Measurements from ENCODE around the gene CCDC86. TPM values are rescaled to one million over a fixed set of nuclear protein-coding genes. Genes with fewer than 3 reads are reported as not detected.

Gene CCDC86
- total and polyA plus RNA-seq, 9 of the 15 experiments (the other 6 are each of a cell fraction or from before 2014, with no cell fraction given) = 4.6 to 102 (median 25.2) TPM

DNA sequence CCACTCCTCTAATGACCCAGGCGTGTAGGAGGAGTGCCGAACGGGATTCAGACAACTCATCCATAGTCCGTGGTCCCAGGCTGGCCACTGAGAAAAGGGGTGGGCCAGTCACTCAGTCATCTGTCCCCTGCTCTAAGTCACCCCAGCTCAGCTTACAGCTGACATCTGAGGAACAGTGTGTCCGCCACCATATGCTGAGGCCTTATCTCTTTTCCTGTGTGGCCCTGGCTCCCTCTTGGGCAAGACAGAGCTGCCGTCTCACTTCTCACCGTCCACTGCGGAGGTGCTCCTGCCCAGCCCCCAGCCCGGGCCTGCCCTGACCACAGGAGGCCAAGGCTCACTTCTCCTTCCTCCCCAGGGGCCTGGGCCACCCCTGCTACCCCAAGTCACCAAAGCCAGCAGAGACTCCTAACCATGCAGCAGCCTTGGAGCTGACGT is 6.8 kb downstream of the CCDC86 start (continued):
- TF ChIP-seq, protein P1, sequence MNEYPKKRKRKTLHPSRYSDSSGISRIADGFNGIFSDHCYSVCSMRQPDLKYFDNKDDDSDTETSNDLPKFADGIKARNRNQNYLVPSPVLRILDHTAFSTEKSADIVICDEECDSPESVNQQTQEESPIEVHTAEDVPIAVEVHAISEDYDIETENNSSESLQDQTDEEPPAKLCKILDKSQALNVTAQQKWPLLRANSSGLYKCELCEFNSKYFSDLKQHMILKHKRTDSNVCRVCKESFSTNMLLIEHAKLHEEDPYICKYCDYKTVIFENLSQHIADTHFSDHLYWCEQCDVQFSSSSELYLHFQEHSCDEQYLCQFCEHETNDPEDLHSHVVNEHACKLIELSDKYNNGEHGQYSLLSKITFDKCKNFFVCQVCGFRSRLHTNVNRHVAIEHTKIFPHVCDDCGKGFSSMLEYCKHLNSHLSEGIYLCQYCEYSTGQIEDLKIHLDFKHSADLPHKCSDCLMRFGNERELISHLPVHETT (CRISPR knock-in tag; conservative IDR thresholded peaks at IDR 0.05 in 1 of 2, IDR thresholded peaks at IDR 0.05 in 1 of 2) = peak in 1 of 2 experiments; percentile 66; a peak in 1 of 4 replicates
- no peak for TF ChIP-seq HMGN3 (IDR thresholded peaks at IDR 0.05; ENCODE audit: borderline replicate concordance, extremely low read depth, insufficient read length, low read depth, low read length)
- no peak for TF ChIP-seq PHF8 (IDR thresholded peaks at IDR 0.05; ENCODE audit: borderline replicate concordance, low read length)
- no peak for TF ChIP-seq MCM2 (IDR thresholded peaks at IDR 0.05; ENCODE audit: low read depth)
- TF ChIP-seq, protein P2, sequence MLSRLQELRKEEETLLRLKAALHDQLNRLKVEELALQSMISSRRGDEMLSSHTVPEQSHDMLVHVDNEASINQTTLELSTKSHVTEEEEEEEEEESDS (CRISPR knock-in tag; IDR thresholded peaks at IDR 0.05) = no peak
- TF ChIP-seq ZNF41 (CRISPR knock-in tag; conservative IDR thresholded peaks at IDR 0.05) = no peak
- no peak for TF ChIP-seq MECOM (CRISPR knock-in tag; IDR thresholded peaks at IDR 0.05)
- TF ChIP-seq, protein P3, sequence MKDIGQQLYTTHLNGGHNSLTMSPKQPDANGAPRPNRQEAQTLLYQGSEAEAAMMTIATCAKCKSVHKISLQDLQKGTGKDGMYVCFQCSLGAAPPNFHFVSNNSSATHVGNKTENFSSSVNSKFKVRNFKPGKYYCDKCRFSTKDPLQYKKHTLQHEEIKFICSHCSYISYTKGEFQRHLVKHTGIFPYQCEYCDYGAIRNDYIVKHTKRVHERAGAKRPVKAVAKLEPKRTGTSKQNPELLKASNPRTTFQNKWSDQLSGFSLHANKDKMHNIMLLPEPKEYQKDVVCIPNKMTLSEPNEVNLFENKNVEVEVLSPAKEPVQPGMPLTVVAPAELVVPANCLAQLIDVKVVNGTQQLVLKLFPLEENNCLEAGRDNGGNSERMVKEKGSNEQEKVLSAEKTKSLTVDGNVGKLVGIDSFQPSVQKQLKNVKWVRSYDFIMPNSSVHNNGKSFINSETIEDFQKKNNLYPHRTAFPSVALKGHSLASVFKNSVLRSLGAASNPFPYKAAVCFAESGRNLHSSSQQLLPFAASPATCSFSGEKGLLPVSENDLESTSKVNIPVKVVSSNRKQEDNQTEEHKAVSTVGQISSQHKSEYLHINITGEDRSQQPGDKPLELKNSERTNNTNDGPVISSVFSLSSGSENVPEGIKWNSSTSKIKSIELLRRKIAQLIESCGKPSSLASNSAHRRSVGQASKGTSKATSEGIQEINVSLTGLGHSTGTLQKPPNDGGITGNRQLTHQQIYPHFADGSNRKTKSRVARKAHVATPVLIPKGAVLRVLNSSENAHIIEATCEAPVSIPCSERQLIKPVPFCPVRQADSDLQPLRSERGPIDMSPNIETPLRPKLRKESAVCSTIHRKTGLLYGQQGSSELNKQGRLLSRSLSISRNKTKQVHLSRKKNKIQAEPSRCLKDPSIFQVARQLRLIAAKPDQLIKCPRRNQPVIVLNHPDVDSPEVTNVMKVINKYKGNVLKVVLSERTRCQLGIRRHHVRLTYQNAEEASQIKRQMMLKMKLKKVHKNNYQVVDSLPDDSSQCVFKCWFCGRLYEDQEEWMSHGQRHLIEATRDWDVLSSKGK (CRISPR knock-in tag; IDR thresholded peaks at IDR 0.05) = no peak
- no peak for TF ChIP-seq ZNF217 (CRISPR knock-in tag; IDR thresholded peaks at IDR 0.05)
- TF ChIP-seq PPARD (CRISPR knock-in tag; IDR thresholded peaks at IDR 0.05) = no peak
- no peak for TF ChIP-seq ZNF778 (CRISPR knock-in tag; IDR thresholded peaks at IDR 0.05)
- no peak for TF ChIP-seq IFI16 (CRISPR knock-in tag; IDR thresholded peaks at IDR 0.05)
- TF ChIP-seq, protein P4, sequence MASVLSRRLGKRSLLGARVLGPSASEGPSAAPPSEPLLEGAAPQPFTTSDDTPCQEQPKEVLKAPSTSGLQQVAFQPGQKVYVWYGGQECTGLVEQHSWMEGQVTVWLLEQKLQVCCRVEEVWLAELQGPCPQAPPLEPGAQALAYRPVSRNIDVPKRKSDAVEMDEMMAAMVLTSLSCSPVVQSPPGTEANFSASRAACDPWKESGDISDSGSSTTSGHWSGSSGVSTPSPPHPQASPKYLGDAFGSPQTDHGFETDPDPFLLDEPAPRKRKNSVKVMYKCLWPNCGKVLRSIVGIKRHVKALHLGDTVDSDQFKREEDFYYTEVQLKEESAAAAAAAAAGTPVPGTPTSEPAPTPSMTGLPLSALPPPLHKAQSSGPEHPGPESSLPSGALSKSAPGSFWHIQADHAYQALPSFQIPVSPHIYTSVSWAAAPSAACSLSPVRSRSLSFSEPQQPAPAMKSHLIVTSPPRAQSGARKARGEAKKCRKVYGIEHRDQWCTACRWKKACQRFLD (CRISPR knock-in tag; IDR thresholded peaks at IDR 0.05) = no peak
- TF ChIP-seq ZNF644 (tag; IDR thresholded peaks at IDR 0.05; ENCODE audit: low read depth) = no peak
- no peak for TF ChIP-seq POLR2H (tag; IDR thresholded peaks at IDR 0.05; ENCODE audit: low read depth)
- TF ChIP-seq, protein P5, sequence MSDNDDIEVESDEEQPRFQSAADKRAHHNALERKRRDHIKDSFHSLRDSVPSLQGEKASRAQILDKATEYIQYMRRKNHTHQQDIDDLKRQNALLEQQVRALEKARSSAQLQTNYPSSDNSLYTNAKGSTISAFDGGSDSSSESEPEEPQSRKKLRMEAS (CRISPR knock-in tag; IDR thresholded peaks at IDR 0.05) = no peak; the same call in 1 of the 2 replicates
